H1 (cell line): ENCODE data around the gene MYBPC3. TPM values are rescaled to one million over a fixed set of nuclear protein-coding genes. Genes with fewer than 3 reads are reported as not detected.
A peak's percentile ranks its signal among the peaks of the same experiment; 100 is the strongest.

Source experiments
- ATF2 ChIP-seq: IDR thresholded peaks from 2 replicates; pipeline ENCODE4 v1.6.1; 2012; ENCODE audit warnings: low read length, inconsistent platforms
- BCL11A ChIP-seq, 2 experiments: IDR thresholded peaks; one replicate each; pipeline ENCODE4 v1.6.1; 2011; ENCODE audit warnings: low read depth in 2 of 2, low read length in 2 of 2, mild to moderate bottlenecking in 2 of 2
- CHD7 ChIP-seq: fragments of 300-600 bp; sonication (generic); IDR thresholded peaks from 2 replicates; pipeline ENCODE4 v1.7.1; 2012; ENCODE audit warnings: low read length, moderate library complexity, mild to moderate bottlenecking, inconsistent platforms; ENCODE audit not compliant: insufficient replicate concordance
- CTBP2 ChIP-seq: IDR thresholded peaks from 2 replicates; pipeline ENCODE4 v1.7.0; 2011; ENCODE audit warnings: borderline replicate concordance, mild to moderate bottlenecking, moderate library complexity, mixed read lengths, low read length; ENCODE audit not compliant: insufficient read depth, insufficient read length
- JUND ChIP-seq: IDR thresholded peaks from 2 replicates; pipeline ENCODE4 v1.6.1; 2011; ENCODE audit warnings: mild to moderate bottlenecking, improper control_type of control experiment, low read length
- RBBP5 ChIP-seq: IDR thresholded peaks from 2 replicates; pipeline ENCODE4 v1.7.1; 2012; ENCODE audit warnings: low read depth, mild to moderate bottlenecking, inconsistent platforms, low read length, moderate library complexity, borderline replicate concordance
- SIRT6 ChIP-seq: IDR thresholded peaks from one replicate; pipeline ENCODE4 v1.7.1; 2012; ENCODE audit warnings: low read length, inconsistent platforms
- TBP ChIP-seq: IDR thresholded peaks from 2 replicates; pipeline ENCODE4 v1.6.1; 2011; ENCODE audit warnings: low read depth, low read length, improper control_type of control experiment
- polyA plus RNA-seq, 7 experiments: library from polyadenylated mRNA; depleted of rRNA in 3 of 7; stranded (reverse) in 5 of 7; unstranded in 2 of 7; fragments of >200 nt in 5 of 7; fragments of 200-250 nt in 2 of 7; gene quantifications; 1 replicate in 5 of 7; 2 replicates in 1 of 7; 4 replicates in 1 of 7; pipeline versions ENCODE4 v1.2.1 to v1.2.3, GENCODE V29; 2011 to 2013; ENCODE audit warnings: missing spikeins in 2 of 7, mixed read lengths in 2 of 7
- total RNA-seq: library from RNA; stranded (reverse); fragmentation: NEBNext Ultra II Directional; extraction: Animal tissue kit (Norgen Biotek cat#: 25700); gene quantifications from 2 replicates; pipeline ENCODE4 v1.2.1, GENCODE V29; 2021

MYBPC3 gene
- total and polyA plus RNA-seq, 2 of the 8 experiments (the other 6 are each of a cell fraction or from before 2014, with no cell fraction given): 0.05 TPM; not detected in 1

GRCh38 chr11:47373876-47374719 lies 21.6 kb upstream of the MYBPC3 start (continued):
- TF ChIP-seq CHD7: no peak
- no peak for TF ChIP-seq CTBP2
- no peak for TF ChIP-seq RBBP5
- peak; percentile 25; the same call in 1 of the 2 replicates for TF ChIP-seq JUND
- no peak for TF ChIP-seq ATF2
- TF ChIP-seq BCL11A (IDR thresholded peaks at IDR 0.05; ENCODE audit: low read depth in 2 of 2, low read length in 2 of 2): no peak
- TF ChIP-seq TBP: no peak
- no peak for TF ChIP-seq SIRT6
